Measurements from ENCODE around the gene ZFP90. TPM values are rescaled to one million over a fixed set of nuclear protein-coding genes. Genes with fewer than 3 reads are reported as not detected.

Gene ZFP90

DNA sequence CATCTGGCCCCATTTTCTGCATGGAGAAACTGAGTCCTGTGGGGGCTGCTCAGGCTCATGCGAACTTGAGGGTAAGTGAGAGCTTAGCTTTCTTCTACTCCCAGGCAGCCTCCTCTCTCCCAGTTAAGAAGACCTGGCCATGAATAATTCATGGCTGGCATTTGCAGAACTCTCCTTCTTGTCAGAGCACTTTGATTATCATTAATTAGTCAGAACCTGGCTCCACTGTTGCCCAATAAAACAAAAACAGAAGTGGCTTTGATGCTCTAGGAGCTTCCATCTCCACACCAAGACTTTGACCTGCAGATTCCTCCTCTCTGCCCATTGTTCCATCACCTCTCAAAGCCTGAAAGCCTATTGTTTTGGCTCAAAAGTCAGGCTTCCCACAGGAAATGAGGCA is 60.5 kb downstream of the ZFP90 start:
- Histone ChIP-seq H3K9ac (ENCODE audit: low read depth, low read length) (no peak overlapping the region), H3K36me3 (ENCODE audit: insufficient read depth, low read length) (no peaks in the 10 kb centered on the region), H3K9me3 (replicated peaks; ENCODE audit: low read length) (no peaks in the 10 kb centered on the region), H3K4me3 (ENCODE audit: low read length) (no peak overlapping the region), H3K27me3 (ENCODE audit: control insufficient read depth, insufficient read depth, low read length) (no peaks in the 10 kb centered on the region), H3K4me2 (ENCODE audit: low read length) (no peak overlapping the region), H3K4me1 (ENCODE audit: control insufficient read depth, insufficient read depth, low read length) (no peaks in the 10 kb centered on the region)

- H3K27me3 ChIP-seq (ENCODE audit: control insufficient read depth, insufficient read depth, low read length) = no peaks in the 10 kb centered on the region
- no peak overlapping the region for H3K9ac ChIP-seq (ENCODE audit: low read depth, low read length)
- H3K36me3 ChIP-seq (ENCODE audit: insufficient read depth, low read length) = no peaks in the 10 kb centered on the region
- no peak overlapping the region for H3K4me3 ChIP-seq (ENCODE audit: low read length)
- H3K4me1 ChIP-seq (ENCODE audit: control insufficient read depth, insufficient read depth, low read length) = no peaks in the 10 kb centered on the region
- no peak overlapping the region for H3K4me2 ChIP-seq (ENCODE audit: low read length)
- H3K9me3 ChIP-seq (replicated peaks; ENCODE audit: low read length) = no peaks in the 10 kb centered on the region
Measured at GRCh38 chr16:68605746-68606145, 66.7 kb downstream of the ZFP90 start.

DNA sequence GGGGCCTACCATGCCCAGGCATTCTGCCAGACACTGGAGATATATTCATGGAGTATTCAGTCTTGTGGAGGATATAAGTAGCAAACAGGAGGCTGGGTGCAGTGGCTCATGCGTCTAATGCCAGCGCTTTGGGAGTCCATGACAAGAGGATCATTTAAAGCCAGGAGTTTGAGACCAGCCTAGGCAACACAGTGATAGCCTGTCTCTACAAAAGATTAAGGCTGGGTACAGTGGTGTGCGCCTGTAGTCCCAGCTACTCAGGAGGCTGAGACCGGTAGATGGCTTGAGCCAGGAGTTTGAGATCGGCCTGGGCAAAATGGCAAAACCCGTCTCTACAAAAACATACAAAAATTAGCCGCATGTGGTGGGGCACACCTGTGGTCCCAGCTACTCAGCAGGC is 68.4 kb downstream of the ZFP90 start:
- H3K27me3 ChIP-seq (ENCODE audit: control insufficient read depth, insufficient read depth, low read length) = no peaks in the 10 kb centered on the region
- H3K4me3 ChIP-seq (ENCODE audit: low read length) = no peak overlapping the region
- no peaks in the 10 kb centered on the region for H3K9me3 ChIP-seq (replicated peaks; ENCODE audit: low read length)
- no peaks in the 10 kb centered on the region for H3K4me1 ChIP-seq (ENCODE audit: control insufficient read depth, insufficient read depth, low read length)
- no peaks in the 10 kb centered on the region for H3K36me3 ChIP-seq (ENCODE audit: insufficient read depth, low read length)
- H3K9ac ChIP-seq (ENCODE audit: low read depth, low read length) = no peak overlapping the region
- no peak overlapping the region for H3K4me2 ChIP-seq (ENCODE audit: low read length)

GRCh38 chr16:68608330-68608729 is 69.2 kb downstream of the ZFP90 start:
- no peaks in the 10 kb centered on the region for H3K4me1 ChIP-seq (ENCODE audit: control insufficient read depth, insufficient read depth, low read length)
- no peaks in the 10 kb centered on the region for H3K36me3 ChIP-seq (ENCODE audit: insufficient read depth, low read length)
- no peak overlapping the region for H3K4me3 ChIP-seq (ENCODE audit: low read length)
- H3K9me3 ChIP-seq (replicated peaks; ENCODE audit: low read length) = no peaks in the 10 kb centered on the region
- H3K4me2 ChIP-seq (ENCODE audit: low read length) = no peak overlapping the region
- no peaks in the 10 kb centered on the region for H3K27me3 ChIP-seq (ENCODE audit: control insufficient read depth, insufficient read depth, low read length)
- no peak overlapping the region for H3K9ac ChIP-seq (ENCODE audit: low read depth, low read length)

DNA sequence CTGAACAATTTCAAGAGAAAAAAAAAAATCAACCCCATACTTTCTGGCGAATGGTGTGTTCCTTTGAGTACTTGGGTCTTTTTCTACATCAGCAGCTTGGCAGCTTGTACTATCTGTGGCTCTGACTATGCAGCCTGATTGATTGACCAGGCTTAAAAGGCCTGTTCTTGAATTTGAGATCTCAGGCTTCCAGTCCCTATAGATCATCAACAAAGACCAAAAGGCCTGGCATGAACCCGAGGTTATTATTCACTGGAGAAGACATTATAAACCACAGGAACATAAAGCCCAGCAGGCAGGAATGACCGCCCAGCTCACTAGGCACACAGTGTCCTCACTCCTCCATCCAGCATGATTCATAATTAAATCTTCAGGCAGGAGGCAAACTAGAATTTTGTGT is 73.9 kb downstream of the ZFP90 start:
- Histone ChIP-seq H3K4me3 (ENCODE audit: low read length) (no peak overlapping the region), H3K4me2 (ENCODE audit: low read length) (no peak overlapping the region), H3K4me1 (ENCODE audit: control insufficient read depth, insufficient read depth, low read length) (no peaks in the 10 kb centered on the region), H3K9ac (ENCODE audit: low read depth, low read length) (no peak overlapping the region), H3K27me3 (ENCODE audit: control insufficient read depth, insufficient read depth, low read length) (peaks cover 4% of the 10 kb centered on the region), H3K9me3 (replicated peaks; ENCODE audit: low read length) (peaks cover 7% of the 10 kb centered on the region), H3K36me3 (ENCODE audit: insufficient read depth, low read length) (no peaks in the 10 kb centered on the region)

DNA sequence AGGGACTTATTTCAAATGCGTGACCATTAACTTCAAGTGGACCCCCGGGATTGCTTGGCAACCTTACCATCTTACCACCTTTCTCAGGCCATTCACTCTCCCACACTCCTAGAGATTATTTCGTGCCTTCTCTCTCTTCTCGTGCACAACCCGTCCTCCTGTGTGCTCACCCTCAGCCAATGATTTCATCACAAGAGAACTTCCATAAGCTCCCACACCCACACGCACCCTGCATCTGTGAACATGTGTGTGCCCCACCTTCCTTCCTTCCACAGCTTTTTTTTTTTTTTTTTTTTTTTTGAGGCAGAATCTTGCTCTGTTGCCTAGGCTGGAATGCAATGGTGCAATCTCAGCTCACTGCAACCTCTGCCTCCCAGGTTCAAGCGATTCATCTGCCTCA is 78.6 kb downstream of the ZFP90 start:
- Histone ChIP-seq H3K4me2 (ENCODE audit: low read length) (no peak overlapping the region), H3K9me3 (replicated peaks; ENCODE audit: low read length) (peaks cover 7% of the 10 kb centered on the region), H3K27me3 (ENCODE audit: control insufficient read depth, insufficient read depth, low read length) (peaks cover 4% of the 10 kb centered on the region), H3K36me3 (ENCODE audit: insufficient read depth, low read length) (no peaks in the 10 kb centered on the region), H3K9ac (ENCODE audit: low read depth, low read length) (no peak overlapping the region), H3K4me1 (ENCODE audit: control insufficient read depth, insufficient read depth, low read length) (no peaks in the 10 kb centered on the region), H3K4me3 (ENCODE audit: low read length) (no peak overlapping the region)

Small RNA genes within 50 kb of the gene (small RNA-seq; reads per million reads assigned to genes)
- not detected for gene RNU4-36P
